Mucosa of stomach (tissue), 1 donor: ENCODE measurements around the gene SYN1.
"Not testable (repeated sequence)": the region's sequence is repeated elsewhere in the genome, so short reads cannot be mapped to it uniquely, and the experiment has no call there.

ENCODE experiments used
- H3K27me3 ChIP-seq: one replicate; pipeline ENCODE4 v1.7.0; 2013; ENCODE audit warnings: mild to moderate bottlenecking, low read length; ENCODE audit not compliant: control insufficient read depth, insufficient read depth
- H3K36me3 ChIP-seq: one replicate; pipeline ENCODE4 v1.7.0; 2013; ENCODE audit warnings: low read length; ENCODE audit not compliant: control insufficient read depth, insufficient read depth
- H3K4me1 ChIP-seq: one replicate; pipeline ENCODE4 v1.7.0; 2013; ENCODE audit warnings: mild to moderate bottlenecking, low read length; ENCODE audit not compliant: control insufficient read depth, insufficient read depth
- H3K4me3 ChIP-seq: one replicate; pipeline ENCODE4 v1.7.0; 2013; ENCODE audit warnings: low read length
- H3K9ac ChIP-seq: one replicate; pipeline ENCODE4 v1.7.0; 2013; ENCODE audit warnings: mild to moderate bottlenecking, low read length, moderate library complexity
- H3K9me3 ChIP-seq: one replicate; pipeline ENCODE4 v1.7.0; 2013; ENCODE audit warnings: mild to moderate bottlenecking, low read length, moderate library complexity; ENCODE audit not compliant: control insufficient read depth
- donor health status: Pancreatic carcinoma.

SYN1 gene

DNA sequence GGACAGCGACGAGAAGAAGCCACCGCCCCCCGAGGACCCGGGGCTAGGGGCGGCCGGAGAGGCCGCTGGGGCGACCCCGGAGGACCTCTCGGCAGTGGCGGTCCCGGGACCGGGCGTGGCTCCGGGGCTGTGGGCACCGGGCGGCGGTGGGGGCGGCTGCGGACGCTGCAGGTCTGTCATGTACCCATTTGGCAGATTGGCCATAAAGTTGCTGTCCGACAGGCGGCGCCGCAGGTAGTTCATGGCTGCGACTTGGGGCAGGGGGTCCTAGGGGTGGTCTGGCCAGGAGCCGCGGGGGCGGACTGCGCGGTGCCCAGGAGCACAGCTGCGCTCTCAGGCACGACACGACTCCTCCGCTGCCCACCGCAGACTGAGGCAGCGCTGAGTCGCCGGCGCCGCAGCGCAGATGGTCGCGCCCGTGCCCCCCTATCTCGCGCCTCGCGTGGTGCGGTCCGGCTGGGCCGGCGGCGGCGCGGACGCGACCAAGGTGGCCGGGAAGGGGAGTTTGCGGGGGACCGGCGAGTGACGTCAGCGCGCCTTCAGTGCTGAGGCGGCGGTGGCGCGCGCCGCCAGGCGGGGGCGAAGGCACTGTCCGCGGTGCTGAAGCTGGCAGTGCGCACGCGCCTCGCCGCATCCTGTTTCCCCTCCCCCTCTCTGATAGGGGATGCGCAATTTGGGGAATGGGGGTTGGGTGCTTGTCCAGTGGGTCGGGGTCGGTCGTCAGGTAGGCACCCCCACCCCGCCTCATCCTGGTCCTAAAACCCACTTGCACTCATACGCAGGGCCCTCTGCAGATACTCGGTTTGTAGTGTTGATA lies at the start of gene SYN1:
Gene SYN1, minus strand, starts transcription at position 372 of the 817 bp plus-strand sequence. Its CDS starts 129 bp downstream, at position 243.
- no peak within 1 kb of the TSS for H3K4me3 ChIP-seq
- H3K27me3 ChIP-seq = peaks cover 10% of the 10 kb centered on the region
- H3K9ac ChIP-seq = no peak within 1 kb of the TSS
- H3K9me3 ChIP-seq = no peaks in the 10 kb centered on the region
- H3K36me3 ChIP-seq = no peaks in the 10 kb centered on the region
- H3K4me1 ChIP-seq = no peaks in the 10 kb centered on the region

DNA sequence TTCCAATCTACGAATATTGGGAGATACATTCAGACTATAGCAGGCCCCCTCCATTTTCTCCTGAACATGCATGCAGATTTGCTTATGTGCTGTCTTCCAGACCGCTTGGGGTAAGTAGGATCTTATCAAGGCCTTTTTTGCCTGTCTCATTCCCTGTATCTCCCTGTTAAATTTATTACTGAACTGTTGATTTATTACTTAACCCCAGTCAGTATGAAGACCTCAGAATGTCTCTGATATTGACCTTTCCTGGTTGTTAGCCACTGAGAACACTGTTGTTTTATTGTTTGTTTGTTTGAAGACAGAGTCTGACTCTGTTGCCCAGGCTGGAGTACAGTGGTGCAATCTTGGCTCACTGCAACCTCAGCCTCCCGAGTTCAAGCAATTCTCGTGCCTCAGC lies 46.1 kb upstream of the SYN1 start:
- not testable (repeated sequence) for H3K9ac ChIP-seq, H3K4me3 ChIP-seq, H3K9me3 ChIP-seq, H3K4me1 ChIP-seq, H3K36me3 ChIP-seq, H3K27me3 ChIP-seq

GRCh38 chrX:47664737-47665136 lies 45.1 kb upstream of the SYN1 start:
- H3K27me3 ChIP-seq = no peaks in the 10 kb centered on the region
- no peaks in the 10 kb centered on the region for H3K4me1 ChIP-seq
- no peak overlapping the region for H3K4me3 ChIP-seq
- H3K9me3 ChIP-seq = no peaks in the 10 kb centered on the region
- no peak overlapping the region for H3K9ac ChIP-seq
- no peaks in the 10 kb centered on the region for H3K36me3 ChIP-seq

GRCh38 chrX:47662144-47662657 lies 42.5 kb upstream of the SYN1 start:
- Histone ChIP-seq H3K27me3 (no peaks in the 10 kb centered on the region), H3K36me3 (no peaks in the 10 kb centered on the region), H3K4me3 (no peak overlapping the region), H3K9me3 (no peaks in the 10 kb centered on the region), H3K9ac (no peak overlapping the region), H3K4me1 (no peaks in the 10 kb centered on the region)

DNA sequence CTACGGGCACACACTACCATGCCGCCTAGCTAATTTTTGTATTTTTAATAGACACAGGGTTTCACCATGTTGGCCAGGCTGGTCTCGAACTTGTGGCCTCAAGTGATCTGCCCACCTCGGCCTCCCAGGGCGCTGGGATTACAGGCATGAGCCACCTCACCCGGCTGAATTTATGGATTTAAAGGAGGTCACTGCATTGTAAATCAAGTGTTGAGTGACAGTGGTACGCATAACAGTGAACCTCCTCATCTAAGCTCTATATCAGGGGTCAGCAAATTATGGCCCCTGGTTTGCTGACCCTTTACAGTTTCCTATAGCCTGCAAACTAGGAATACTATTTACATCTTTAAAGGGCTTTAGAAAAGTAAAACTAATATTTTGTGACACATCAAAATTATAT lies 41.9 kb upstream of the SYN1 start:
- Histone ChIP-seq H3K4me1 (no peaks in the 10 kb centered on the region), H3K27me3 (no peaks in the 10 kb centered on the region), H3K4me3 (no peak overlapping the region), H3K9me3 (no peaks in the 10 kb centered on the region), H3K9ac (no peak overlapping the region), H3K36me3 (no peaks in the 10 kb centered on the region)

DNA sequence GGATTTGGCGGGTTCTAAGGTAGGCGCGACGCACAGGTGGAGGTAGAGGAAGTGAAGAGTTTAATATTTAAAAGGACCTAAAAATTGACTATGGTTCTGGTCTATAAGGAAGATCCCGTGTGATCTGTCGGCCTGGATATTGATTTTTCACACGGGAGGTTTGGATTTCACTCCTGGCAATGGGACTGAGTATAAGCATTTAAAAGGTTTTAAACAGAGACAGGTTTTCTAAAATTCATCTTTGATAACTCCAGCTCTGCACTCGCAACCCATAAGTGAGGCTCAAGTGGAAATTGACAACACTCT lies 39.7 kb upstream of the SYN1 start:
- H3K36me3 ChIP-seq = no peaks in the 10 kb centered on the region
- peak overlapping the region; percentile 95 for H3K9ac ChIP-seq
- no peaks in the 10 kb centered on the region for H3K9me3 ChIP-seq
- peak overlapping the region; percentile 84 for H3K4me3 ChIP-seq
- H3K27me3 ChIP-seq = no peaks in the 10 kb centered on the region
- no peaks in the 10 kb centered on the region for H3K4me1 ChIP-seq

DNA sequence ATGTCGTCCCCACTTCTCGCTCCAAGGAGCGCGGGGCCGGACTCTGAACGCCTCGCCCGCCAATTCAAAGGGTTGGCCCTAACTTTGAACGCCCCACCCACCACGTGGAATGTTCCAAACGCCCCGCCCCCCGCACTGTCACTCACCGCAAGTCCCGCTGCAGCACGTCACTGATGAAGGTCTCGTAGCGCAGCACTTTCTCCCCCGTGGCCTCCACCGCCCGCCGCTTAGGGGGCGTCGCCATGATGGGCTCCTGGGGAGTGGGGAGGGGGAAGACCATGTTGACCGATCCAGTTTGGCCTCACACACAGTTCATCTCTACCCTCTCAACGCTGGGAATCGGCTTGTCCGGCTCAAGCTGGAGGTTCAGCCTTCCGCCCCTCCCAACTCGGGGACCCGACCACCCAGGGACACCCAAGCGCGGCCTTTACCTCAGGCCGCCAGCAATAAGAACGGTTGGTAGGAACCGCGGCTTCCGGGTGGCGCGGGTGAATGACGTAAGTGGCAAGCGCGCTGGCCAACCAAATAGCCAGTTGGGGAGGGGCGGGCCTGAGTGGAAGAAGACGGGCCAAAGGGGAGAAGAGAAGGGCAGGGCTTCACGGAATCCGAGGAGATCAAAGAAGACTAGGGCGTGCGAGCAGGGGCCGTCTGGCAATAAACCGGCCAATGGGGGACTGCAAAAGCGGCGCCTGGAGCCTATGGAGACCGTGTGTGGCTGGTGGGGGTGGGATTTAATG lies 39.2 kb upstream of the SYN1 start, which contains the start of gene UXT:
Gene UXT, minus strand, starts transcription at position 497 of the 737 bp plus-strand sequence. Its CDS starts 253 bp downstream, at position 244.
- Histone ChIP-seq H3K36me3 (no peaks in the 10 kb centered on the region), H3K4me1 (no peaks in the 10 kb centered on the region), H3K4me3 (peak within 1 kb of the TSS; percentile 84), H3K9me3 (no peaks in the 10 kb centered on the region), H3K9ac (peak within 1 kb of the TSS; percentile 95), H3K27me3 (no peaks in the 10 kb centered on the region)

DNA sequence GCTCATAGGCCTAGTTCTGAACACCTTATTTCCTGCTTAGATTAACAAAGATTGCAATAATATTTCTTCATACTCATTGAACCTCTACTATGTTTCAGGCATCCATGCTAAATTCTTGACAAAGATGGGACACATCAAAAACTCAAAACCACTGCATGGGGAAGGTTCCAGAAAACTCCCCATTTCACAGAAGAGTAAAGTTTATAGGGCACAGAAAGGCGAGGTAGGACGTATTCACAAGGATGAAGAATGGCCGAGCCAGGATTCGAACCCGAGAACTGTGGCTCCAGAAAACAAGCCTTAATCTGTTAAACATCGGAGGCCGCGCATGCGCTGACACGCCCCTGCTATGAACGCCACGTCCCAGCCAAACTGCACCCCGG lies 38.6 kb upstream of the SYN1 start:
- Histone ChIP-seq H3K9me3 (no peaks in the 10 kb centered on the region), H3K27me3 (no peaks in the 10 kb centered on the region), H3K4me1 (no peaks in the 10 kb centered on the region), H3K4me3 (peak overlapping the region; percentile 19), H3K9ac (peak overlapping the region; percentile 95), H3K36me3 (no peaks in the 10 kb centered on the region)

GRCh38 chrX:47651043-47651905 lies 31.6 kb upstream of the SYN1 start:
- peak overlapping the region; percentile 31 for H3K4me3 ChIP-seq
- H3K36me3 ChIP-seq = no peaks in the 10 kb centered on the region
- no peaks in the 10 kb centered on the region for H3K4me1 ChIP-seq
- no peaks in the 10 kb centered on the region for H3K27me3 ChIP-seq
- H3K9ac ChIP-seq = no peak overlapping the region
- H3K9me3 ChIP-seq = no peaks in the 10 kb centered on the region

DNA sequence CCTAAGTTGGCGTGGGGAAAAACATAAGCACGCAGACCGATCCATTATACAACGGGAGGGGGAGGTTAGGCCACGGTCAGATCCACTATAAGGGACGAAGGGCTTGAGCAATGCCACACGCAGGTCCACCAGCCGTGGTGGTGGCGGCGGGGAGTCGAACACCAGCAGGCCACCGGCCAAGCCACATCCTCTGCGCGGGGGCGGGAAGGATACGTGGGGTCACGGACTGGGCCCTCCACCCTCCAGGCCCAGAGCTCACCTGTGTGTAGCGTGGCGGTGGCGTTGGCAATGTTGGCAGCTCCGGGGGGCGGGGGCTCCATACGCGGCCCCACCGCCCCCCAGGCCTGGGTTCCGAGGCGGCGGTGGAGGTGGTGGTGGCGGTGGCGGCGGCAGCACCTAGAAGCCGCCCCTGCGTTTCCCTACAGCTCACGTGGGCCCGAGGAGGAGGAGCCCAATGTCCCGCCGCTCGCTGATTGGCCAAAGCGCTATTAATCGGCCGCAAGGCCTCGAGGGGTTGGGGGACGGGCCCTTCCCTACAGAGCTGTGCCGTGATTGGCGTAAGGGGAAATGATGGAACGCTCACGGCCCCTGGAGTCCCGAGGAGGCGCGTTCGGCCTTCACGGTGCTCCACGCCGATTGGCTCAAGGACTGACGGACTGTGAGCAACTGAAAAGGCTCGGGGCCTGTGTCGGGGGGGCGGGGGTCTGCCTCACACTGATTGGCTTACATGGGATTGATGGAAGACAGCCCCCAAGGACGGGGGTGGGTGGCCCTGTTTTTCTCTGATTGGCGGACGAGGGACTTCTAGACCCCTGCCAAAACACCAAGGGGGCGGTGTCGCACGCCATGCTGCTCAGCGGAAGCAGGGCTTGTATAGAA lies 30.7 kb upstream of the SYN1 start, which contains the start of gene ELK1:
Gene ELK1, minus strand, starts transcription at position 400 of the 879 bp plus-strand sequence. CDS start 9,122 bp downstream, outside the sequence.
- no peaks in the 10 kb centered on the region for H3K36me3 ChIP-seq
- H3K9ac ChIP-seq = peak within 1 kb of the TSS; percentile 80
- H3K27me3 ChIP-seq = no peaks in the 10 kb centered on the region
- no peaks in the 10 kb centered on the region for H3K4me1 ChIP-seq
- H3K9me3 ChIP-seq = no peaks in the 10 kb centered on the region
- H3K4me3 ChIP-seq = peak within 1 kb of the TSS; percentile 31

GRCh38 chrX:47649781-47650163 lies 30.1 kb upstream of the SYN1 start:
- no peak overlapping the region for H3K4me3 ChIP-seq
- no peaks in the 10 kb centered on the region for H3K27me3 ChIP-seq
- no peaks in the 10 kb centered on the region for H3K4me1 ChIP-seq
- H3K36me3 ChIP-seq = no peaks in the 10 kb centered on the region
- peak overlapping the region; percentile 15 for H3K9ac ChIP-seq
- no peaks in the 10 kb centered on the region for H3K9me3 ChIP-seq
